ENCODE results near the gene RNF31. TPM values are rescaled to one million over a fixed set of nuclear protein-coding genes. Genes with fewer than 3 reads are reported as not detected.

The RNF31 gene
- total and polyA plus RNA-seq, 2 of the 13 experiments (the other 11 are each of a cell fraction or from before 2014, with no cell fraction given), result 48.2 to 86.8 TPM

DNA sequence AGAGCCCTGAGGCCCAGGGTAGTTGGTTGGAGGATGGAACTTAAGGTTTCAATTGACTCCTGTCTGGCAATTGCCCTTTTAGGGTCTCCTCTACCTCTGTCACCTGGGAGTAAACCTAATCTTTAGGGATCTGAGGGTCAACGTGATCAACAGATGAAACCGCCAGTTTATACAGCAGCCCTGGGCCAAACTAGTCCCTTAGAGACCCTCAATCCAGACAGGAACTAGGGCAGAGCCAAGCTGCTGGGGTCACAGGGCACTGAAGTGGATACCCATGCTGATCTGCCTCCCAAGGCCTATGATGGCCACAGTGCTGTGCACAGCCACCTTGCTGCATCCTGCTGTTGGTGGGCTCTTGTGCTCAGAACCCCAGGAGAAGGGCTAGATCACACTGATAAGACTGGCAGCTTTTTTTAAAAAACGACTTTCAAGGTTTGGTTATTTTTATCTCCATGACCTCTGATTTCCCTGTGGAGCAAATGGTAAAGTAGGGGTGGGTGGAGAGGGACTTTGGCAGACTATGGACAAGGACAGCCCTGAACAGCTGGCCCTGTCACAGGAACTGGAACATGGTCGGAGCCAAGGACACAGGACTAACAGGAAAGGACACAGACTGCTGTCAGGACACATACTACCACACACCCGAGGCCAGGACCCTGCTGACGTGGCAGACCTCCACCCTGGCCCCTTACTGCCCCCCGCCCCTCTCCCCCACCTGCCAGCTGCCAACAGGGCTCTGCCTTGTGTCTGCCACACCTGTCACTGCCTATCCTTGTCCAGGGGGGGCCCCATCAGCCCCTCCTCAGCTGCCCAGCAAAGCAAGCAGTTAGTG lies 16.4 kb upstream of the RNF31 start (continued):
- no peak for TF ChIP-seq HOXA5 (CRISPR knock-in tag; IDR thresholded peaks at IDR 0.05)
- TF ChIP-seq ATM (IDR thresholded peaks at IDR 0.05; ENCODE audit: borderline replicate concordance), result no peak
- TF ChIP-seq CBX5 (CRISPR knock-in tag; IDR thresholded peaks at IDR 0.05; ENCODE audit: borderline replicate concordance), result no peak
- no peak for TF ChIP-seq ZNF777 (CRISPR knock-in tag; IDR thresholded peaks at IDR 0.05)
- TF ChIP-seq CEBPB (IDR thresholded peaks at IDR 0.05; ENCODE audit: borderline replicate concordance, low read depth, low read length), result no peak
- no peak for TF ChIP-seq SCMH1 (CRISPR knock-in tag; IDR thresholded peaks at IDR 0.05; ENCODE audit: borderline replicate concordance)
- peak; percentile 79 for TF ChIP-seq KAT8 (CRISPR knock-in tag; IDR thresholded peaks at IDR 0.05)
- TF ChIP-seq MEF2D (CRISPR knock-in tag; IDR thresholded peaks at IDR 0.05), result peak; percentile 99
- TF ChIP-seq RFX5 (IDR thresholded peaks at IDR 0.05; ENCODE audit: low read depth, low read length), result no peak
- TF ChIP-seq KDM5A (IDR thresholded peaks at IDR 0.05; ENCODE audit: borderline replicate concordance, low read length), result no peak
- TF ChIP-seq STAT5B (CRISPR knock-in tag; IDR thresholded peaks at IDR 0.05), result no peak
- peak; percentile 83 for TF ChIP-seq WIZ (CRISPR knock-in tag; IDR thresholded peaks at IDR 0.05)
- TF ChIP-seq RARG (CRISPR knock-in tag; IDR thresholded peaks at IDR 0.05; ENCODE audit: low read depth), result no peak
- TF ChIP-seq ZNF235 (CRISPR knock-in tag; IDR thresholded peaks at IDR 0.05; ENCODE audit: borderline replicate concordance), result no peak
- TF ChIP-seq AKAP8 (CRISPR knock-in tag; IDR thresholded peaks at IDR 0.05), result peak; percentile 90; the same call in 1 of the 2 replicates
- peak; percentile 37 for TF ChIP-seq ZNF781 (CRISPR knock-in tag; IDR thresholded peaks at IDR 0.05; ENCODE audit: borderline replicate concordance, not compliant biosample characterization)
- TF ChIP-seq RARA (CRISPR knock-in tag; IDR thresholded peaks at IDR 0.05), result peak; percentile 91
- no peak for TF ChIP-seq FOXM1 (CRISPR knock-in tag; IDR thresholded peaks at IDR 0.05)
- TF ChIP-seq, protein P1, sequence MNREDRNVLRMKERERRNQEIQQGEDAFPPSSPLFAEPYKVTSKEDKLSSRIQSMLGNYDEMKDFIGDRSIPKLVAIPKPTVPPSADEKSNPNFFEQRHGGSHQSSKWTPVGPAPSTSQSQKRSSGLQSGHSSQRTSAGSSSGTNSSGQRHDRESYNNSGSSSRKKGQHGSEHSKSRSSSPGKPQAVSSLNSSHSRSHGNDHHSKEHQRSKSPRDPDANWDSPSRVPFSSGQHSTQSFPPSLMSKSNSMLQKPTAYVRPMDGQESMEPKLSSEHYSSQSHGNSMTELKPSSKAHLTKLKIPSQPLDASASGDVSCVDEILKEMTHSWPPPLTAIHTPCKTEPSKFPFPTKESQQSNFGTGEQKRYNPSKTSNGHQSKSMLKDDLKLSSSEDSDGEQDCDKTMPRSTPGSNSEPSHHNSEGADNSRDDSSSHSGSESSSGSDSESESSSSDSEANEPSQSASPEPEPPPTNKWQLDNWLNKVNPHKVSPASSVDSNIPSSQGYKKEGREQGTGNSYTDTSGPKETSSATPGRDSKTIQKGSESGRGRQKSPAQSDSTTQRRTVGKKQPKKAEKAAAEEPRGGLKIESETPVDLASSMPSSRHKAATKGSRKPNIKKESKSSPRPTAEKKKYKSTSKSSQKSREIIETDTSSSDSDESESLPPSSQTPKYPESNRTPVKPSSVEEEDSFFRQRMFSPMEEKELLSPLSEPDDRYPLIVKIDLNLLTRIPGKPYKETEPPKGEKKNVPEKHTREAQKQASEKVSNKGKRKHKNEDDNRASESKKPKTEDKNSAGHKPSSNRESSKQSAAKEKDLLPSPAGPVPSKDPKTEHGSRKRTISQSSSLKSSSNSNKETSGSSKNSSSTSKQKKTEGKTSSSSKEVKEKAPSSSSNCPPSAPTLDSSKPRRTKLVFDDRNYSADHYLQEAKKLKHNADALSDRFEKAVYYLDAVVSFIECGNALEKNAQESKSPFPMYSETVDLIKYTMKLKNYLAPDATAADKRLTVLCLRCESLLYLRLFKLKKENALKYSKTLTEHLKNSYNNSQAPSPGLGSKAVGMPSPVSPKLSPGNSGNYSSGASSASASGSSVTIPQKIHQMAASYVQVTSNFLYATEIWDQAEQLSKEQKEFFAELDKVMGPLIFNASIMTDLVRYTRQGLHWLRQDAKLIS (CRISPR knock-in tag; IDR thresholded peaks at IDR 0.05), result no peak
- TF ChIP-seq HIVEP1 (CRISPR knock-in tag; IDR thresholded peaks at IDR 0.05), result no peak; the same call in 1 of the 2 replicates
- TF ChIP-seq ZNF142 (CRISPR knock-in tag; IDR thresholded peaks at IDR 0.05), result no peak
- no peak for TF ChIP-seq MAF1 (CRISPR knock-in tag; IDR thresholded peaks at IDR 0.05; ENCODE audit: borderline replicate concordance)

All from HepG2 (cell line).